Osteoblast (primary cell): ENCODE results near the gene NME1. TPM values are rescaled to one million over a fixed set of nuclear protein-coding genes. Genes with fewer than 3 reads are reported as not detected.
"Not testable (repeated sequence)": the region's sequence is repeated elsewhere in the genome, so short reads cannot be mapped to it uniquely, and the experiment has no call there.

Experiments
- DNase-seq: peaks from one replicate; pipeline ENCODE4 v3.0.0; 2011; ENCODE audit warnings: low spot score, mixed read lengths; ENCODE audit not compliant: insufficient read length; ENCODE audit errors: missing footprints
- H2AFZ ChIP-seq: 2 replicates; pipeline ENCODE4 v1.6.0; 2011; ENCODE audit warnings: mild to moderate bottlenecking, low read length
- H3K27ac ChIP-seq: 2 replicates; pipeline ENCODE4 v1.5.1; 2011; ENCODE audit warnings: mild to moderate bottlenecking, low read depth, low read length, moderate library complexity
- H3K27me3 ChIP-seq: 2 replicates; pipeline ENCODE4 v1.6.0; 2012; ENCODE audit warnings: mild to moderate bottlenecking, control low read depth, inconsistent platforms, low read length, moderate library complexity; ENCODE audit not compliant: insufficient read depth
- H3K36me3 ChIP-seq: 2 replicates; pipeline ENCODE4 v1.5.1; 2011; ENCODE audit warnings: mild to moderate bottlenecking, low read length, control low read depth, moderate library complexity; ENCODE audit not compliant: insufficient read depth
- H3K4me1 ChIP-seq: 2 replicates; pipeline ENCODE4 v1.5.1; 2011; ENCODE audit warnings: mild to moderate bottlenecking, low read length, control low read depth, moderate library complexity; ENCODE audit not compliant: insufficient read depth
- H3K4me2 ChIP-seq: 2 replicates; pipeline ENCODE4 v1.6.0; 2011; ENCODE audit warnings: mild to moderate bottlenecking, low read length; ENCODE audit not compliant: insufficient read depth
- H3K4me3 ChIP-seq: fragments of 200-600 bp; sonication (generic); 3 replicates; pipeline ENCODE4 v1.5.1; 2012; ENCODE audit warnings: mild to moderate bottlenecking, low read length, inconsistent platforms; ENCODE audit not compliant: insufficient read depth
- H3K79me2 ChIP-seq: 2 replicates; pipeline ENCODE4 v1.6.0; 2012; ENCODE audit warnings: mild to moderate bottlenecking, low read length, control low read depth, inconsistent platforms; ENCODE audit not compliant: insufficient read depth
- H3K9me3 ChIP-seq: 2 replicates; pipeline ENCODE4 v1.5.1; 2011; ENCODE audit warnings: low read depth, low read length, control low read depth
- H4K20me1 ChIP-seq: 2 replicates; pipeline ENCODE4 v1.6.0; 2012; ENCODE audit warnings: mild to moderate bottlenecking, low read length, control low read depth; ENCODE audit not compliant: insufficient read depth
- total RNA-seq: library from RNA; depleted of rRNA; stranded (reverse); fragments of >200 nt; gene quantifications from 2 replicates; pipeline ENCODE4 v1.2.3, GENCODE V29; 2012
- TF ChIP-seq, protein P1 (sequence below): IDR thresholded peaks from 2 replicates; pipeline ENCODE4 v1.5.1; 2011; ENCODE audit warnings: mild to moderate bottlenecking, low read depth, low read length, moderate library complexity; ENCODE audit errors: extremely low read depth

NME1 gene
- total RNA-seq, 1 donor, result 58.6 TPM

DNA sequence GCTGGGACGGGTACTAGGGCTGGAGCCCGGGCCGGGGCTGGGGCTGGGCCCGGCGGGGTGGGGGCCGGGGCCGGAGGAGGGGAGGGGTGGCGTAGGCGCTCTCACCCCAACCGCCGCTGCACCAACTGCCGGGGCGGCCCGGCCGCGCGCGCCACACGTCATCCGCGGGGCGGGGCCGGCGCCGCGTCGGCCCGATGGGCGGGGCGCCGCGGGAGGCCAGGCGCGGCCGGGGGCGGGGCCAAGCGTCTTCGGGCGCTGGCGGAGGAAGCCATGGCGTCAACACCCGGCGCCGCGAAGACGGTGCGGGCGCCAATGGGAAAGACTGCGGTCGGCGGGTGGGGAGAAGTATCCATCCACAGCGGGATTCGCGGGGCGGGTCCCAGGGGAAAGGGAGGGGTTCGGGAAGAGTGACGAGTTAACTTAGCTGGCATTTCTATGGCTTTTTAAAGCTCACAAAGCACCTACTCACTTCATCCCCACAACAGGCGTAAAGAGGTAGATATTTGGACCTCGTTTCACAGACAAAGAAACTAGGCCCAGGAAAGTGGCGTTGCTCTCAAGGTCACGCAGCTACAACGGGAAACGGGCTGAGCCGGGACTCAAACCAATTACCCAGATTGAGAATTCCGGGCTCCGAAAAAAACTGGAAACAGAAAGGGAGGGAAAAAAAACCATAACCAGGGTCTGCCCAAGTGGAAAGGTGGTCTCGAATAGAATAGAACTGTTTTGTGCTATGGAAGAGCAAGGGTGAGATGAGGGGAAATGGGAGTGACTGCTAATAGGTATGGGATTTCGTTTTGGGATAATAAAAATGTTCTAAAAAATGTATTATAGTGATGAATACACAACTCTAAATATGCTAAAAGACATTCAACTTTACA is 32.4 kb upstream of the NME1 start, which contains the start of gene SPAG9:
Gene SPAG9, minus strand, starts transcription at position 130 of the 881 bp plus-strand sequence. CDS start 212 bp downstream, outside the sequence.
- Histone ChIP-seq H3K27me3 (no peaks in the 10 kb centered on the region), H4K20me1 (peaks cover 28% of the 10 kb centered on the region), H3K4me3 (peak within 1 kb of the TSS; percentile 99), H3K36me3 (no peaks in the 10 kb centered on the region), H3K4me1 (peaks cover 34% of the 10 kb centered on the region), H3K27ac (peak within 1 kb of the TSS; percentile 99), H3K79me2 (peaks cover 46% of the 10 kb centered on the region), H2AFZ (peak within 1 kb of the TSS; percentile 80), H3K9me3 (no peaks in the 10 kb centered on the region), H3K4me2 (peak within 1 kb of the TSS; percentile 96)
- DNase-seq, result peak; percentile 99
- TF ChIP-seq, protein P1, sequence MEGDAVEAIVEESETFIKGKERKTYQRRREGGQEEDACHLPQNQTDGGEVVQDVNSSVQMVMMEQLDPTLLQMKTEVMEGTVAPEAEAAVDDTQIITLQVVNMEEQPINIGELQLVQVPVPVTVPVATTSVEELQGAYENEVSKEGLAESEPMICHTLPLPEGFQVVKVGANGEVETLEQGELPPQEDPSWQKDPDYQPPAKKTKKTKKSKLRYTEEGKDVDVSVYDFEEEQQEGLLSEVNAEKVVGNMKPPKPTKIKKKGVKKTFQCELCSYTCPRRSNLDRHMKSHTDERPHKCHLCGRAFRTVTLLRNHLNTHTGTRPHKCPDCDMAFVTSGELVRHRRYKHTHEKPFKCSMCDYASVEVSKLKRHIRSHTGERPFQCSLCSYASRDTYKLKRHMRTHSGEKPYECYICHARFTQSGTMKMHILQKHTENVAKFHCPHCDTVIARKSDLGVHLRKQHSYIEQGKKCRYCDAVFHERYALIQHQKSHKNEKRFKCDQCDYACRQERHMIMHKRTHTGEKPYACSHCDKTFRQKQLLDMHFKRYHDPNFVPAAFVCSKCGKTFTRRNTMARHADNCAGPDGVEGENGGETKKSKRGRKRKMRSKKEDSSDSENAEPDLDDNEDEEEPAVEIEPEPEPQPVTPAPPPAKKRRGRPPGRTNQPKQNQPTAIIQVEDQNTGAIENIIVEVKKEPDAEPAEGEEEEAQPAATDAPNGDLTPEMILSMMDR, result no peak

DNA sequence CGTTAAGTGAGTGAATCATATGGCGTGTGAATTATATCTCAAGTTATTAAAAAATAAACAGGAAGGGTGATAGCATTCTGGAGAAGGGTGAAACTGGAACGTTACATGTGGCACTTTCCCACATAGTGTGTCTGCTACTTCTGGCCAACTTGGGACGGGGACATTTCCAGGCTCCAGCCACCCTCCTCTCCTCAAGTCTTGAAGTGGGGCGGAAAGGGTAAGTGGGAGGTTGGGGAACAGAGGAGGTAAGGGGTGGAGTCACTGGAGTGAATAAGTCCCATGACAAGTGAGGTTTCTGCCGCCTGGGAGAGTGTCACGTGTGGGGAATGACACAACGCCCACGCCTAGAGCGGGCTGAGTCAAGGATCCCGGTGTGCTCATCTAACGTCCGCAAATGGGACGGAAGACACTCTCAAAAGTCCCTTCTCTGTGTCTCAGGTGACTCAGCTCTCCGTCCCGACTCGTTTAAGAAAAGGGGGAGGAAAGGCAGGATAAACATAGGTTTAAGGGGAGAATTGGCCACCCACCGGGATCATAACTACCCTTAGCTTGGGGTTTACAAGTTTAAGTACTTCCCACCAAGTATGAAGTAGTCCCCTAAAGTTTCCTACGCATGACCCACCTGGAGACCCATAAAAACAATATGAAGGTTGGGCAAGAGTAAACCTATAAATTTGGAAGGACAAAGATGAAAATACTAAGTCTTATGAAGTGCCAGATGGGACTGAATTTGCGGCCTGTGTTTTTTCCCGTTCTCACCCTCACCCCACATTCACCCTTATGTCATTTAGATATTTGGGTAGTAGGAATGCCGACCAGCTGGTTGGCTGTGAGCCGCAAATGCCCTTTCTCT is 31.5 kb upstream of the NME1 start:
- H3K27ac ChIP-seq, result peak overlapping the region; percentile 99
- H3K4me2 ChIP-seq, result peak overlapping the region; percentile 94
- peaks cover 22% of the 10 kb centered on the region for H4K20me1 ChIP-seq
- peaks cover 37% of the 10 kb centered on the region for H3K79me2 ChIP-seq
- peak; percentile 98 for DNase-seq
- no peaks in the 10 kb centered on the region for H3K27me3 ChIP-seq
- no peaks in the 10 kb centered on the region for H3K36me3 ChIP-seq
- peaks cover 33% of the 10 kb centered on the region for H3K4me1 ChIP-seq
- H3K4me3 ChIP-seq, result peak overlapping the region; percentile 73
- H2AFZ ChIP-seq, result peak overlapping the region; percentile 53
- TF ChIP-seq, protein P1, result no peak
- H3K9me3 ChIP-seq, result no peaks in the 10 kb centered on the region

DNA sequence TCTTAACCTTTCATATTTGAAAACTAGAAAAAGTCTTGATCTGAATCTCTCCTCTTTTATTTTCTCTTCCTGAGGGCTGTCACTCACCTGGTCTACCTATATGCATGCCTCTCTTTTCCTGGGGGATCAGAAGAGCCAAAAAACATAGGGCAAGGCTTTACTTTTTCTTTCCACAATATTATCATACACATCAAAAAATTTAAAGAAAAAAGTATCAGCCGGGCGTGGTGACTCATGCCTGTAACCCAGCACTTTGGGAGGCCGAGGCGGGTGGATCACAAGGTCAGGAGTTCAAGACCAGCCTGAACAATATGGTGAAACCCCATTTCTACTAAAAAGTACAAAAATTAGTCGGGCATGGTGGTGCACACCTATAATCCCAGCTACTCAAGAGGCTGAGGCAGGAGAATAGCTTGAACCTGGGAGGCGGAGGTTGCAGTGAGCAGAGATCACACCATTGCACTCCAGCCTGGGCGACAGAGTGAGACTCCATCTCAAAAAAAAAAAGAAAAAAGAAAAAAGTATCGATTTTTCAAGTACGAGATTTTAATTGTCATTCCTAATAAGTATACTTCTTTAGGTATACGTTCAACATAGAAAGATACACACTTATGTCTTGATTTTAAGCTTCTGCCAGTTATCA is 30.8 kb upstream of the NME1 start:
- Histone ChIP-seq H4K20me1 (peaks cover 18% of the 10 kb centered on the region), H2AFZ (peak overlapping the region; percentile 53), H3K27ac (peak overlapping the region; percentile 99), H3K4me2 (peak overlapping the region; percentile 94), H3K4me1 (peaks cover 29% of the 10 kb centered on the region), H3K79me2 (peaks cover 30% of the 10 kb centered on the region)
- peak; percentile 84 for DNase-seq
- H3K9me3 ChIP-seq, H3K27me3 ChIP-seq, H3K36me3 ChIP-seq, H3K4me3 ChIP-seq: not testable (repeated sequence)
